Measurements from ENCODE around the gene RTKN2. TPM values are rescaled to one million over a fixed set of nuclear protein-coding genes. Genes with fewer than 3 reads are reported as not detected.

Gene RTKN2
- total RNA-seq, 2 donors from 2014 or later, result 2.1 to 3.6 TPM

DNA sequence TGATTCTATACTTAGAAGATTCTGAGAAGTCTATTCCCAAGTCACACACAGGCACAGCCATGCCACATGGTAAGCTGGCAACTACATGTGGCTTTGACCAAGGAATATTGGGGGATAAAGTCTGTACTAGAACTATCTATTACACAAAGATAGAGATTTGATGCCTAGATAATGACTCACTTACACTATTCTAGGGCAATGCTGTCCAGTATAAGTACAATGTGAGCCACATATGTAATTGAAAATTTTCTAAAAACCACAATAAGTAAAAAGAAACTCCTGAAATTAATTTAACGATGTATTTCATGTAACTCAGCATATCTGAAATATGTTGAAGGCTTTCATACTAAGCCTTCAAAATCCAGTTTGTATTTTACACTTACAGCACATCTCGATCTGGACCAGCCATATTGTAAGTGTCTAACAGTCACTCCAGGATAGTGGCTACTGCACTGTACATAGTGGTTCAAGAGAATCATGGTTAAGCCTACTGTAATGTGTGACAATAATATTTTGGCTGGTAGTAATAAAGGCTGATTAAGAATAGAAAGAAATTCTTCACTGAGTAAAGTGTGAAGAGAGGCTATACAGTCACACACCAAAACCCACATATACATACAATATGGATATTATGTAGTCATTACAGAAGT is 62.8 kb downstream of the RTKN2 start:
- H3K4me1 ChIP-seq (replicated peaks), result no peaks in the 10 kb centered on the region
- 99% methylated on average over 2 of the region's 2 CpGs for WGBS
- no peaks in the 10 kb centered on the region for H3K36me3 ChIP-seq
- H3K27me3 ChIP-seq (replicated peaks; ENCODE audit: insufficient read depth), result no peaks in the 10 kb centered on the region
- H3K27ac ChIP-seq, result no peak overlapping the region
- DNase-seq (ENCODE audit: low spot score), result no peak
- intact Hi-C loops (cut with DNase I), result no loop called here
- no peak overlapping the region for H3K4me3 ChIP-seq
- TF ChIP-seq, protein P1, sequence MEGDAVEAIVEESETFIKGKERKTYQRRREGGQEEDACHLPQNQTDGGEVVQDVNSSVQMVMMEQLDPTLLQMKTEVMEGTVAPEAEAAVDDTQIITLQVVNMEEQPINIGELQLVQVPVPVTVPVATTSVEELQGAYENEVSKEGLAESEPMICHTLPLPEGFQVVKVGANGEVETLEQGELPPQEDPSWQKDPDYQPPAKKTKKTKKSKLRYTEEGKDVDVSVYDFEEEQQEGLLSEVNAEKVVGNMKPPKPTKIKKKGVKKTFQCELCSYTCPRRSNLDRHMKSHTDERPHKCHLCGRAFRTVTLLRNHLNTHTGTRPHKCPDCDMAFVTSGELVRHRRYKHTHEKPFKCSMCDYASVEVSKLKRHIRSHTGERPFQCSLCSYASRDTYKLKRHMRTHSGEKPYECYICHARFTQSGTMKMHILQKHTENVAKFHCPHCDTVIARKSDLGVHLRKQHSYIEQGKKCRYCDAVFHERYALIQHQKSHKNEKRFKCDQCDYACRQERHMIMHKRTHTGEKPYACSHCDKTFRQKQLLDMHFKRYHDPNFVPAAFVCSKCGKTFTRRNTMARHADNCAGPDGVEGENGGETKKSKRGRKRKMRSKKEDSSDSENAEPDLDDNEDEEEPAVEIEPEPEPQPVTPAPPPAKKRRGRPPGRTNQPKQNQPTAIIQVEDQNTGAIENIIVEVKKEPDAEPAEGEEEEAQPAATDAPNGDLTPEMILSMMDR (IDR thresholded peaks at IDR 0.05), result no peak
- no peak for TF ChIP-seq POLR2A (IDR thresholded peaks at IDR 0.05)
- TF ChIP-seq POLR2AphosphoS5 (IDR thresholded peaks at IDR 0.05), result no peak
- H3K9me3 ChIP-seq, result no peaks in the 10 kb centered on the region

DNA sequence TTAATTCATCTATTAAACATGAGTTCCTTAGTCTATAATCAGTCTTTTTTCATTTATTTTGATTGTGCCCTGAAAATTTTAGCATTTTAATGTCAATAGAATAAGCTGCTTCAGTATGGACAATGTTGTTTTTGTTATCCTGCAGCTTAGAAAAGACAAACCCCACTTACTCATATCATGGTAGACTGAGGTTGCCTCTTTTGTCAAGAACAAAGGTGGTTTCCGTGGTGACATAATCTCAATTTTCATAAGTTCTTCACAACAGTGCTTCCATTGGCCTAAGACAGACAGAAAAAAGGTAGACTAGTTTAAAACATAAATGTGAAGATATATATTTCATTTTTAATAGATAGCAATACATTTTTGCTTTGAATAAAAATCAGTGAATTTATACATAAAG is 69.1 kb downstream of the RTKN2 start:
- TF ChIP-seq POLR2A (IDR thresholded peaks at IDR 0.05) (no peak), POLR2AphosphoS5 (IDR thresholded peaks at IDR 0.05) (no peak)
- TF ChIP-seq, protein P1 (IDR thresholded peaks at IDR 0.05), result no peak

DNA sequence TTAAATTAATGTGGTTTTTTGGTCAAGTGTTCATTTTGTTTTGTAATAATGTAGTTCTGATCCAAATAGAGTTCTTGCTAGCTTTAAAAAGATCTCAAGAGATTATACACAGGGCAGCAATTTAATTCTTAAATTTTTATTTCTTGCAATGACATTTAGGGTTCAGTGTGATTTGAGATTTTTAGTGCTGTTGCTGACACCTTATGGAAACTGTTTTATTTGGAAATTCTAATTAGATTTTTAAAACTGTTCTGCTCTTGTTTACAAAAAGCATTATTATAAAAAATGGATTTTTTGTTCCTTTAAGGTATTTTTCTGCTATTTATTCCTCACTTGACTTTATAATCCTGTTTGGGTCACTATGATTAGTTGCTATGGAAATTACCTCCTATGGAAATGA is 72.1 kb downstream of the RTKN2 start:
- H3K4me1 ChIP-seq (replicated peaks), result no peaks in the 10 kb centered on the region
- TF ChIP-seq, protein P1 (IDR thresholded peaks at IDR 0.05), result no peak
- TF ChIP-seq POLR2AphosphoS5 (IDR thresholded peaks at IDR 0.05), result no peak
- no peak for TF ChIP-seq POLR2A (IDR thresholded peaks at IDR 0.05)
- no peak overlapping the region for H3K27ac ChIP-seq
- intact Hi-C loops (cut with DNase I), result loop anchor here (1.0 kb wide), 1 partner anchor 11 kb away; no protein-coding TSS in a partner anchor
- H3K4me3 ChIP-seq, result no peak overlapping the region
- H3K36me3 ChIP-seq, result no peaks in the 10 kb centered on the region
- no peaks in the 10 kb centered on the region for H3K27me3 ChIP-seq (replicated peaks; ENCODE audit: insufficient read depth)
- DNase-seq (ENCODE audit: low spot score), result no peak
- no peaks in the 10 kb centered on the region for H3K9me3 ChIP-seq

More for the DNA sequence above, 69.1 kb downstream of the RTKN2 start:
- Histone ChIP-seq H3K4me3 (no peak overlapping the region), H3K27me3 (replicated peaks; ENCODE audit: insufficient read depth) (no peaks in the 10 kb centered on the region), H3K27ac (no peak overlapping the region), H3K4me1 (replicated peaks) (no peaks in the 10 kb centered on the region), H3K36me3 (no peaks in the 10 kb centered on the region), H3K9me3 (no peaks in the 10 kb centered on the region)
- intact Hi-C loops (cut with DNase I), result no loop called here
- DNase-seq (ENCODE audit: low spot score), result no peak
- 97% methylated on average over 1 of the region's 1 CpG for WGBS

DNA sequence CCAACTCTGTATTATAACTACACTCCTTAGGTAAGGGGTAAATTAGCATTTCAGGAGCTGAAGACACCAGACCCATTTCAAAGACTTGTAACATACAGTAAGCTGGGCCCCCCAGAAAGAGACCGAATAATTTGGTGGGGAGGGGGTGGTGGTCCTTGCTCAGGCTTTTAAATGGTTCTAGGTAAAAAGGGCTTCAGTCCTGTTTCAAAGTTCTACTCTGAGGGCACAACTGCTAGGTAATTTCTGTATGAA is 73.0 kb downstream of the RTKN2 start:
- Histone ChIP-seq H3K36me3 (no peaks in the 10 kb centered on the region), H3K4me1 (replicated peaks) (no peaks in the 10 kb centered on the region), H3K27ac (no peak overlapping the region), H3K27me3 (replicated peaks; ENCODE audit: insufficient read depth) (no peaks in the 10 kb centered on the region), H3K4me3 (no peak overlapping the region), H3K9me3 (no peaks in the 10 kb centered on the region)
- 78% methylated on average over 1 of the region's 1 CpG for WGBS
- no peak for DNase-seq (ENCODE audit: low spot score)
- TF ChIP-seq POLR2AphosphoS5 (IDR thresholded peaks at IDR 0.05), result no peak
- TF ChIP-seq, protein P1 (IDR thresholded peaks at IDR 0.05), result no peak
- TF ChIP-seq POLR2A (IDR thresholded peaks at IDR 0.05), result no peak
- intact Hi-C loops (cut with DNase I), result no loop called here

DNA sequence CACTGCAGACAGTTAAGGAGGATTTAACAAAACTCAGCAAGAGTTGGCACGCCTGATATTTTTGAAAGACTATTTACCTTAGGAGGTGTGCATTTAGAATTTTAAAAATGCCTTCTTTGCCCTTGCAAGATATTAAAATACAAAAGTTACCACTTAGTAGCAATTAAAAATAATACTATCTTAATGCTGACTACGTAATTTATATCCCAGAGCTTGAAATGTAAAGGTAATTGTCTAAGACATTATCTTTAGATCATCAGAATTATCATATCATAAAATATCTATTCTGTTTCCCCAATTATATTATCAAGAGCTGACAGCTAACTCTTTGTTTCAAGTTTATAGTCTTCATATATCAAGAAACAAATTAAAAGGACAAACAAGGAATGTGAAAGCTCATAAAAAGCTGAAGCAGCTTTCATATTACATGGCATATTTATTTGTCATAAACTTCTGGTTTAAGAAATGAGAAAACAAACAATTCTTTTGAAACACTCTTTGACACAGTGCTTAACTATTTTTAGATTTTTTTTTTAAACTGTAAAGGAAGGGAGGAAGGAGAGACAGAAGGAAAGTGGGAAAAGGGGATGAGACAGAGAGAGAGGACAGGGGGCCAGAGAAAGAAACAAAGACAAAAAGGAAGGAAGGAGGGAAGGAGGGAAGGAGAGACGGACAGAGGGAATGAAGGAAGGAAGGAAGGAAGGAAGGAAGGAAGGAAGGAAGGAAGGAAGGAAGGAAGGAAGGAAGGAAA is 73.5 kb downstream of the RTKN2 start:
- Histone ChIP-seq H3K9me3 (no peaks in the 10 kb centered on the region), H3K27ac (no peak overlapping the region), H3K4me3 (no peak overlapping the region), H3K27me3 (replicated peaks; ENCODE audit: insufficient read depth) (no peaks in the 10 kb centered on the region), H3K36me3 (no peaks in the 10 kb centered on the region), H3K4me1 (replicated peaks) (no peaks in the 10 kb centered on the region)
- no peak for DNase-seq (ENCODE audit: low spot score)
- intact Hi-C loops (cut with DNase I), result no loop called here
- WGBS, result 59% methylated on average over 3 of the region's 3 CpGs
- TF ChIP-seq POLR2A (IDR thresholded peaks at IDR 0.05), result no peak
- TF ChIP-seq, protein P1 (IDR thresholded peaks at IDR 0.05), result no peak
